Stimulated activated CD8-positive, alpha-beta memory T cell treated with anti-CD3 and anti-CD28 coated beads, Interleukin-4, amount 100 ng/mL, for 24 hours (primary cell): ENCODE results near the gene LRRC47.

Source experiments
- DNase-seq: peaks from one replicate; pipeline ENCODE4 v3.0.0-alpha.2; 2020; ENCODE audit warnings: low read depth

Gene LRRC47

DNA sequence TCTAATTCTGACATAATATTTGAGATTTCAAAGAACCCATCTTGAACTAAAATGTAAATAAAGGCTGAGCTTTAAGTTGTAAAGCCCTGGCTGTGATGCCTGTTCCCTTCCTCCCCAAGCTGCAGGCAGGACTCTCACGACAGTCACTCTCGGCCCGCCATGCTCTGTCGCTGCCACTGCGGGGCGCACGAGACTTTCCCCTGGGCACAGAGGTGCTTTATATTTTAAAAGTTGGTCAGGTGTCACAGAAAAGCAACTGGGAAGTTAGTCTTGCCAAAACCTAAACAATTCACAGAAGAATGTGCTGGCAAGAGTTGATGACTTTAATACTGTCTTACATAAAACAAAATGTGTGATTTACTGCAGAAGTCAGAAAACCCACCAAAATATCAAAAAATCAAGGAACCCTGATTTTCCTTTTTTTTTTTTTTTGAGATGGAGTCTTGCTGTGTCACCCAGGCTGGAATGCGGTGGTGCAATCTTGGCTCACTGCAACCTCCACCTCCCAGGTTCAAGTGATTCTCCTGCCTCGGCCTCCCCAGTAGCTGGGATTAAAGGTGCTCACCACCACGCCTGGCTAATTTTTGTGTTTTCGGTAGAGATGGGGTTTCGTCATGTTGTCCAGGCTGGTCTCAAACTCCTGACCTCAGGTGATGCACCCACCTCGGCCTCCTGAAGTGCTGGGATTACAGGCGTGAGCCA is 10.7 kb downstream of the LRRC47 start:
- DNase-seq = no peak

DNA sequence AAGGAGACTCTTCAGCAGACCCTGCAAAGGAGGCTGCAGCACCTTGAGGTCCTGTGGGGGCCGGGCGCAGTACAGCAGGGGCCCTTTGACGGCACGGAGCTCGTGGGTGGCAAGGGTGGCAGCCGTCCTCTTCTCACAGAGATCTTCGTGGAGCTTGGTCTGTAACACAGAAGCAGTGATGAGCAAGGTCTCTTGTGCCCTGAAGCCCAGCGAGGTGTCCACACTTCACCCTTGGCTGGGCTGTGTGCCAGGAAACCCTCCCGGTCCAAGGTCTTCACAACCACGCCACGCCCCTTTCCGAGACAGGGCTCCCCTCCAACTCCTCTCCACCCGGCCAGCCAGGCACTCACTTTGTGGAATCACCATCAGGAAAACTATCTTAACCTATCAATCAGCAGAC is 11.3 kb downstream of the LRRC47 start:
- no peak for DNase-seq

DNA sequence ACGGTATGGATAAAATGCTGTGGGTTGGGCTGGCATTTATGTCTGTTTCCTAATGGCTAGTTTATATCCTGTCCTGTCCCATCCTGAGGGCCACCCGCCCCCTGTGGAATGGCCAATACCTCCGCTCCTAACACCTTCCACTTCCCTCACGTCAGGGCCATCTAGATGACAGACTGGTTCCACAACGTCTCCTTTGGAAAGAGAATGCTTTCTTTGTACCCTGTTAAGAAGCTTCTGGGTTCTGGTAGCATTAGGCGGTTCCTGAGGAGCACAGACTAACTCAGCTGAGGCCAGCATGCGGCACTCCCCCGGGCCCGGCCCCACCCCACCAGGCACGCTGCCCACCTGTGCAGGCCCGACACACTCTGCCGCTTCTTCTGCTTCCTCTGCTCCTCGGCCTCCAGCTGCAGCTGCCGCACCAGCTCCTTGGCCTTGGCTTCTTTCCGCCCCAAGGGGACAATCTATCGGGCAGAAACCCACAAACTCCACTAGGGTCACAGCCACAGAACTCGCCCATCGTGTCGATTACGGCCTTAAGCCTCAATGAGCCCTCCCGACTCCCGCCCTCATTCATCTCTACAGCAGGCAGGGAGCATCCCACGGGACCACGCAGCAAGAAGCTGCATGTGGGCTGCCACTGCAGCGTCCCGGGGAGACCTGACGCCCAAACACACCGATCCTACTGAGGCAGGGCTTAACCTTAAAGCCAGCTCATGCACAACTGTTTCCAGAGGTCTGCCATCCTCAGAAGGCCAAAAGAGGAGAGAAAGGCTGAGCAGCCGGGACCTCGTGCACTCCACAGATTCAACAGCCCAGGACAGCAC is 12.4 kb downstream of the LRRC47 start:
- DNase-seq = no peak

DNA sequence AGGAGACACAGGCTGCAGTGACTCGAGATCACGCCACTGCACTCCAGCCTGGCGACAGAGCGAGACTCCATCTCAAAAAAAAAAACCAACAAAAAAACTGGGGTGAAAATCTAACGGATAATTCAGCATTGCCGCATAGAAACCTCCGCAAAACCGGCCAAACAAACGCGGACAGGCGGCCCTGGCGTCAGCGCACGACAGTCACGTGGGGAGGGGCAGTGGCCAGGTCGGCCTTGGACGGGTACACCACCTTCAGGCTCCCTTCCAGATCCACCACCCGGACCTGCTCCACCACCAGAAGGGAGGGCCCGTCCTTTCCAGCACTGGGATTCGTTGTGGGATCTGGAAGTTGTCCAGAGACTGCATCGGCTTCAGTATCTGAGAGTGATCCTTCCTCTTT is 15.4 kb downstream of the LRRC47 start:
- no peak for DNase-seq

DNA sequence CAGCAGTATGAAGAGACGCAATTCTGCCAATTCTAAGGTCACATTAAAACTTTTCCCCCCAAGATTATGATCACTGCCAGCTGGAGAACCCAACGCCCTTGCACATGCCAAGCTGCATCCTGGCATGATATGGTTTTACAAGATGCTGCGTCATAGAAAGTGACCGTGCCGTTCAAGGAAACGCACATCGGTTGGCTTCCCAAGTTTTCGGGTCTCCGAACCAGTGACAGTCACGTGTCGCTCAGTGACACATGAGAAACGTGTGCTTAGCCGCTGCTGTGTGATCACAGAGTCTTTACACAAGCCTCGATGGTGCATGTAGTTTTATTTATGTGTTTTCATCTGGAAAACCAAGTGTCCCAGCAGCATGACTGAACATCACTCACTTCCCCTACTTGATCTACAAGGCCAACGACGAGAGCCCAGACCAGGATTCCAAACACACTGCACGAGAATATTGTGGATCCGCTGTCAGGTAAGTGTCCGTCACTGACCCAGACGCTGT is 16.3 kb downstream of the LRRC47 start:
- no peak for DNase-seq

DNA sequence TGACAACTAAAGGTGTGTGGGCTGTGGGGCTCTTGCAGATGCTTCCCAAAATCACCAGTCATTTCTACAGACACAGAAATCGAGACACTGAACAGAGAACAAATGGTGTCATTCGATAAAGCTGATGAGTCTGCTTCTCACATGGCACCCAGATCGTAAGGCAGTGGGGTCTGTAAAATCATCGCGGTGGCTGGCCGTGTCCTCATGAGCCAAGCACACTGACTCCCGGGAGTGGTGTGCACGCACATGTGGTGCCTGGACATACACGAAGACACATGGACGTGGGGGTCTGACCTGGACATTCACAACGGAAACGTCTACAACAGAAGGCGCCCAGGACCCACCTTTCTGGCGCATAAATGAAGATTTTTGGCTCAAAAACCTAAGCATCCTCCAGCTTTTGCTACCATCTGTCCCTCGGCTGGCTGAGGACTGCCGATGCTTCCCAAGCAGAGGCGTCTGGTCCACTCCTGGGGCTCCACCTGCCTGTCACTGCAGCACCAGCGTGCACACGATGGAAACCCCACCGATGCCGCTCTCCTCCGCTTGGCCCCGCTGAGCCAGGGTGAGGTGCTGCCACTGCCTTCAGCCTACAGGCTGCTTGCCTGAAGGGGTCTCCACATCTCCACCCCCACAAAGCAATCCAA is 16.9 kb downstream of the LRRC47 start:
- DNase-seq = no peak

DNA sequence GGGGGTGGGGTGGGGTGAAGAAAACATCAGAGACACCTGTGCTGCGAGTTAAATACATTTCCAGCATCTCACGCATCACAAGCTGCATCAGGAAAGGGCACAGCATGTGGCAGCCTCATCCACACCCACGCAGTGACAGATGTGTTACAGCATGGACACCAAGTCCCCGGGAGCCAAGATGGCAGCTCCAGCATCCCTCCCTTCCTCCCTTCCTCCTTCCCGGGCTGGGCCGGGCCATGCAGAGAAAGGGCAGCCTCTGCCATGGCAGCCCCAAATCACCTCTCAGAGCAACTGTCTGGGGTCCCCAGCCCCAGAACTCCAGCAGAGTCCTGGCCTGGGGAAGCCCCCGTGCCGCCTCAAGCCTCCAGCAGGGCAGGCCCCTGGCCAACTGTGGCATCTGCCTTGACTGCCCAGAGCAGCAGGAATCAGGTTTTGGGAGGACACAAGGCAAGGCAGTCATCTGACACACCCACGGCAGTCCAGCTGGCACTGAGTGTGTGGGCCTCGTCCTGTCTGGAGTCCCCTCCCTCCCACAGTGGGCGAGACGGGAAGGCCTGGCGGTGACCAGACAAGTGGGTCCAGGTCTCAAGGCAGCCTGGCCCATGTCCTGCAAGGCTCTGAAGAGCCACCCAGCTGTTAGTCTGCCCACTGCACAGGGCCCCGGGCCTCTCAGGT is 17.6 kb downstream of the LRRC47 start:
- no peak for DNase-seq

DNA sequence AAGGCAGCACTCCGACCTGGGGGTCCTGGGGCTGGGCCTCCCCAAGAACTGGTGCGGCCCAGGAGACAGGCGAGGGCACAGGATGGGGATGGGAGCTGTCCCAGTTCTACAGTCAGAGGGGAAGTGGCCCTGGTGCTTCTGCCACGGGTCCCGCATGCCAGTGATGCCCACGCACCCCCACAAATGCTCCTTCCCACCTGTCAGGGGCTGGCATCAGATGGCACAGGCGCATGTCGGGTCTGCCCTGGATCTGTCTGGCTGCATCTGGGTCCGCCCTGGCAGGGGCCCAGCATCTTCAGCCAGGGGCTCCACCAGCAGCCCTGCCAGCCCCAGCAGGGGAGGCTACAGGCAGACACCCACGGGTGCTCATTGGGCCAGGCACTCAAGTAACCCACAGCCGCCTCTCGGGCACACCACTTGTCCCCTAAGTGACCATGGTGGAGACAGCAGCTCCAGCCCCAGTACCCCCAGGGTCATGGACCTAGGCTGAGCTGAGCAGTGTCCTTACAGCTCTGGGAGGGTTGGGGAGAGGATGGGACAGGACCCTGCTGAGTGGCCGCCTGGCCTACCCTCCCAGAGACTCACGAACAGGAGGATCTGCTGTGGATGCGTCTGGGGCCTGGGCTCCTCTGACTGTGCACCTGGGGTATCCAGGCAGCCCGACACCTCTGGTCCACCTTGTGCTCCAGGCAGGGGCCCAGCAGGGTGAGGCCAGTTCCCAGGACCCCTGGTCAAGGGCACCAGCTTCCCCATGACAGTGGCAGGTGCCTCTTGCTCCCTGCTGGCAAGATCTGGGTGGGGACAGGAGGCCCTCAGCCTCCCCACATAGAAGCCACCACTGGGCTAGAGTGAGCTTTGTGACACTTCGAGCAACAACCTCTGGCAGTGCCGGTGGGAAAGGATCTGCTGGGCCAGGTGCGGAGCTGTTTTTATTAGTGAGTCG is 18.4 kb downstream of the LRRC47 start:
- no peak for DNase-seq

DNA sequence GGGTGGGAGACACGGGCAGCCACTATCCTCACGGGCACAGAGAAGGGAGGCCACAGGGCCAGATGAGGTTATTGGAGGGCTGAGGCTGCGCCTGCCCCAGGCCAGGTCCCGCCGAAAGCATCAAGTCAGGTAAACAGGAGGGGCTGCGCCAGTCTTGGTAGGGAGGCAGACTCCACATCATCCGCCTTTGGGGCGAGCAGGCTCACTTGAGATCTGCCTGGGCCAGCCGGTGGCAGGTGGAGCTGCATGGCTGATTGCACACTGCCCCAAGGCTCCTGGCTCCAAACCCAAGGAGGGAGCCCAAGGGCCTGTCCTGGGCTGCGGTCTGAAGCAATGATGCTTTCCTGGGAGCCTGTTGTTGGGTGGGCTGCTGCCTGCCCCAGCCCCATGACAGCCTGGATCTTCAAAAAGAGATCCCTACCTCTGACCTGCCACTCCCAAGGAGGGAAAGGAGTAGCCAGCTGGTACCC is 19.2 kb downstream of the LRRC47 start:
- DNase-seq = no peak

DNA sequence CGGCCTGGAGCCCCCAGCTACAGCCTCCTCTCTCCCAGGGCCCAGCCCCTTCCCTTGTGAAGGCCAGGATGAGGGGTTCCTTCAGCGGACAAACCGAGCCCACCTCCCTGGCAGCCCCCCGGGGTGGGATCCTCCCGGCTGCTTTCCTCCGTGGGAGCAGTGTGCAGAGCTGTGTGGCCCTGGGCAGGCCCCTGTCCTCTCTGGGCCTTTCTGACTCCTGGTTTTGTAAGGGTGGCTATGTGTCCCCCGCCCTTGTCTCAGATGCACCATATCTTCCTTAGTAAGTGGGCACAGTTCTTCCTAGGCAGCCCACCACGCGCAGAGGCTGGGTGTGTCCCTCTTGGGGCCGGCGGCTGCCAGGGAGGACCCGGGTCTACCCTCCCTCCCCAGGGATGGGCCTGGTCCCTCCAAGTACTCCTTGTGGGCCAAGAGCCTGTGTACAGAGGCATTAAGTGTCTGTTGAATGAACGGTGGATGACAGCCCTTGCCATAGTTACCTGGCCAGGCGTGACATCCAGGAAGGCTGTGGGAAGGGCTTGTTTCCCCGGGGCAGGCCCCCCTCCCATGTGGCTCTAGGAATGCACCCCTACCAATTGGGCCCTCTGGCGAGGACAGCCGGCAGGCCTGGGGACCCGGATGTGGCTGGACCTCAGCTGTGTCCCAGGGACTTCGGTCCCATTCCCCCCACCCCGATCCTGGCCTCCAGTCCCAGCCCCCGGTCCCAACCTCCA is 19.9 kb downstream of the LRRC47 start:
- DNase-seq = no peak

DNA sequence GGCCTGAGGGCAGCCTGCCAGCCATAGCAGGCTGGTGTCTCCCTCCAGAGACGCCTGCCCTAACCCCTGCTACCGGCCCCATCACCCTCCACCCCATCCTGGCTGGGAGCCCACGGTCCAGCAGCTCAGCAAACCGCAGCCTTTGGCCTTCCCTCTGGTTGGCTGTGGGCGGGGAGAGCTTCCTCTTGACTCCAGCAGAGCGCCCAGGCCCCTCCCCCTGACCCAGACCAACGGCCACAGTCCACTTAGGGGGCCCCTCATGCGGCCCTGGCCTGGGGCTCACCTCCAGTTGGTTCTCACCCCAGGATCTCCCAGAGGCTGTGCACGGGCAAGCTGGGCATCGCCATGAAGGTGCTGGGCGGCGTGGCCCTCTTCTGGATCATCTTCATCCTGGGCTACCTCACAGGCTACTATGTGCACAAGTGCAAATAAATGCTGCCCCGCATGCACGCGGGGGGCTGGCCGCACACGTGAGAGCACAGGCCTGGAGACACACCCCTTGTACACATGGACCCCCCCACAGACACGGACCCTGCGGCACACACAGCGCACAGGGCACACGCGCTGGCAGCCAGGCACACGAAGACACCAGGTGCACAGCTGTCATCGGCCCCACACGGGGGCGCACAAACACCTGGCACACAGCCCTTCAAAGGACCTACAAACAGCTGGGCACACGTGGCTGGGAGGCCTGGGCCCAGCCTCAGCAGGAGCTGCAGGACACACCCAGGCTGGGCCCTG is 20.6 kb downstream of the LRRC47 start:
- no peak for DNase-seq

DNA sequence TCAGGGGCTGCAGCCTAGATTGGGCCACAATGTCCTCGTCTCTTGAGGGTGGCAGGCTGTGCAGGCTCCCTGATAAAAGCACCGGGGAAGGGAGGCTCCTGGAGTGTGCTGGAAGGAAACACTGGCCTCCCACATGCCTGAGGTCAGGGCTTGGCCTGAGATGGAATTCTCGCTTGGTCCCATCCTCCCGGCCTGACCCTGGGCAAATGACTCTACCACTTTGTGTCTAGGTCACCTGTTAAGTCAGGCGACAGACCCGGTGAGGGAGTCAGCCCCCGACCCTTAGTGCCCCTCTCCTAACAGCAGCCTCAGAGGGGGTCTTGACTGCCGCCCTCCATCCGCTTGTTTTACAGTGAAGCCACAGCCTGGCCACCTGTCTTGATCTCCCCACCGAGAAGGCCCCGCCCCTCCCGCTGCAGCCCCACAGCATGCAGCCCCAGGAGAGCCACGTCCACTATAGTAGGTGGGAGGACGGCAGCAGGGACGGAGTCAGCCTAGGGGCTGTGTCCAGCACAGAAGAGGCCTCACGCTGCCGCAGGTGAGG is 21.3 kb downstream of the LRRC47 start:
- DNase-seq = no peak

DNA sequence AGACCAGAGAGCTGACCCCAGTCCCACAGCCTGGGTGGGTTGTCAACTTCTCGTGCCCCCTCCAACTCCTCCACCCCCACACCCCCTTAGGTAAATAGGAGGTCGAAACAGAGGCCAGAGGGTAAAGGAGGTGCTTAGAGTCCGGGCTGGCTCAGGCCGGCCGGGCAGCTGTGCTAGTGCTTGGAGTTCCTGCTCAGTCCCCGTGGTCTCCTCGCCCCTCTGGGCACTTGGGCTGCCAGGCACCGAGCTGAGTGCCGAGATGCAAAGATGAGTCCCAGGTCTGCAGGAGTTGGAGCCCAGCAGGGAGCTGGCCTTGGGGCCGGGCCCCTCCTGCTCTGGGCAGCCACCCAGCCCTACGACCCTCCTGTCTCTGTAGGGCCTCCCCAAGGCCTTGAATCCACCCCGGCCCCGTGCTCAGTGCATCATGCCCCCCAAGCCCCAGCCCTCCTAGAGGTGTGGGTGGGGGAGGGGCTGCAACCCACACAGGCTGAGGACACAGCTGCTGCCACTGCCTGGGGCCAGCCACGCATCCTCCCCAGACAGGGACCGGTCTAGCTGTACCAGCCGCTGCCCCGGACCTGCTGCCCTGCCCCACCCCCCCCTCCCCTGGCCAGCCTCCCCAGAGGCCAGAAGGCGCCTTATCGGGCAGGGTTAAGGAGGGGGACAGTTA is 21.9 kb downstream of the LRRC47 start:
- DNase-seq = no peak

DNA sequence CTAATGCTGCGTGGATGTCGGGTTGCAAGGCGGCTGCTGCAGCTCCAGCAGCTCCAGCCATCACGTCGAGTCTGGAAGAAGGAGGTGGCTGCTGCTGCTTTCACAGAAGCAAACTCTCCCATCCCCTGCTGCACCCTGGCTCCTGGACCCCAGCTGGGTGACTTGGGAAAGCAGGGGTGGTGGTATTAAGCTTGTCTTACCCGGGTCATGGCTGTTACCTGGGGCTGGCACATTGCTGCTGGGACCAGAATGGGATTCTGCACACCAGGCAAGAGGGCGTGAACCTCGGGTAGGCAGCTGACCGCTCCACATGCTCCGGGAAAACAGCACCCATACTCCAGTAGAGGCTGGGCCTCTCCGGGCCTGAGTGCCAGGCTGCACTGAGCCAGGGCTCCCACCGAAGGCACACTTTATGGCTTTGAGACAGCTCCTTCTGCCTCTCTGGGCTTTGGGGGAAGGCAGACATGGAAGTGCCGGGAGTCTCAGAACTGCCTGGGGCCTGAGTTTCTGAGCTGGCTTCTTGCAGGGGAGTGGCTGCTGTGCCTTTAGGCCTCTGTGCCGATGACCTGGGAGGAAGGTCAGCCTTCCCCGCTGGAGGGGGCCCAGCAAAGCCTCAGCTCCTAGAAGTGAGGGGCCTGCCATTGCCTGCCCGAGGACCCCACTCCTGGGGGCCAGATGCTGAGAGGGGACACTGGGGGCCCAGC is 22.6 kb downstream of the LRRC47 start:
- no peak for DNase-seq

DNA sequence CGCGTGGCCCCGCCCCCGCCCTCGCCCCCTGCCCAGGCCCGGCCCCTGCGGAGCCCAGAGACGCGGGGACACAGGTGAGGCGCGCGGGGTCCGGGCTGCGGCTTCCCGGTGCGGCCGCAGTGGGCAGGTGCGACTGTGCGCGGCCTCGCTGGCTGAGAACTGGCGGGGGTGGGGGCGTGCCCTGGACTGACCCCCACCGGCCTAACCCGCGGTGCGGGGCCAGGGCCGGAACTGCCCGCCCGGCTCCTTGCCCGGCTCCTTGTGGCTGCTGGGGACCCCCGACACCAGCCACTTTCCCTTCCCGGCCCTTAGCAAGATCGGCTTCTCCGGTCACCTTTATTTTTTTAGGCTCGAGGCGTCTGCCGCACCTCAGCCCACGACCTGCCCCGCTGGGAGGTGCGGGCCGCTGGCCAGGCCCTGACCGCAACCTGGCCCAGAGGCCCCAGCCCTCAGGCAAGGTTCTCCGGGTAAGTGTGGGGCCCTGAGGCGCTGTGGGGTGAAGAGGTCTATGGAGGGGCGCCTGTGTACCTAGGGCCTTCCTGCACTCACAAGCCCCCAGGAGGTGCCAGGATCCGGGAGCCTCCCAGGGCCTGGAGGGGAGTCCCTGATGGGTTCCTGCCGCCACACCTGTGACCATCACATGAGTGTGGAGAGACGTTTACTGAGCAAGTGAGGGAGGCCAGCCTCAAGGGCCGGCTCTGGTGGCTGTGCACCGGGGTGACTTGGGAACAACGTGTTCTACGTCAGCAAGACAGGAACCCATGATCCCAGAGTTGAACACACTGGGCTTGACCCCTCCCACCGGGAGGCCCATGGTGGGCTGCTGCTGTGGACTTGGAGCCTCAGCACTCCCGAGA is 23.4 kb downstream of the LRRC47 start, which contains the start of gene SMIM1:
Gene SMIM1 (plus strand): TSS at position 35 of the 857 bp plus-strand sequence. CDS start 2,625 bp downstream, outside the sequence.
- DNase-seq = no peak

DNA sequence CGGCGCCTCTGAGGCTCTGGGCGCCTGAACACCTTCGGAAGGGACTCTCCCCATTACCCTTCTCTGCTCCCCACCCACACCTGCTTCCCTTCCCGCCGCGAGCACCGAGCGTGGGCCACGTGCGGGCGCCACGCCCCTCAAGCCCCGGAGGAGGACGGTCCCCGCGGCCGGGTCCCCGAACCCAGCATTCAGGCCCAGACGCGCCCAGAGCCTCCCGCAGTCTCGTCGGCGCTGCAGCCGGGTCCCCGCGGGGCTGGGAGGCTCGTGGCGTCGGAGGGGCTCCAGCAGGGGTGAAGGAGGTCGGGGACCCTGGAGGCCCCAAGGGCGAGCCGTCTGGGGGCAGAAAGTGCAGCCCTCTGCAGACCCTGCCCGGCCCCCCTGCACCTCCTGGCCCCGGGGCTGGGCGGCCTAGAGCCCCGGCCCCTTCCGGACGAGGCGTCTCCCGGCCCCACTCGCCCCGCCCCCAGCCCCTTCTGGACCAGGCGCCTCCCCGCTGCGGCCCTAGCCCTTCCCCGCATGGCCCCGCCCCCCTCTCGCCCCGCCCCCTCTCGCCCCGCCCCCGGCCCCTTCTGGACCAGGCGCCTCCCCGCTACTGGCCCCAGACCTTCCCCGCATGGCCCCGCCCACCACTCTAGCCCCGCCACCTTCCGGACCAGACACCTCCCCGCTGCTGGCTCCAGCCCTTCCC is 24.1 kb downstream of the LRRC47 start:
- peak; percentile 86 for DNase-seq
